Measurements from ENCODE around the gene PACSIN1.

Gene PACSIN1

DNA sequence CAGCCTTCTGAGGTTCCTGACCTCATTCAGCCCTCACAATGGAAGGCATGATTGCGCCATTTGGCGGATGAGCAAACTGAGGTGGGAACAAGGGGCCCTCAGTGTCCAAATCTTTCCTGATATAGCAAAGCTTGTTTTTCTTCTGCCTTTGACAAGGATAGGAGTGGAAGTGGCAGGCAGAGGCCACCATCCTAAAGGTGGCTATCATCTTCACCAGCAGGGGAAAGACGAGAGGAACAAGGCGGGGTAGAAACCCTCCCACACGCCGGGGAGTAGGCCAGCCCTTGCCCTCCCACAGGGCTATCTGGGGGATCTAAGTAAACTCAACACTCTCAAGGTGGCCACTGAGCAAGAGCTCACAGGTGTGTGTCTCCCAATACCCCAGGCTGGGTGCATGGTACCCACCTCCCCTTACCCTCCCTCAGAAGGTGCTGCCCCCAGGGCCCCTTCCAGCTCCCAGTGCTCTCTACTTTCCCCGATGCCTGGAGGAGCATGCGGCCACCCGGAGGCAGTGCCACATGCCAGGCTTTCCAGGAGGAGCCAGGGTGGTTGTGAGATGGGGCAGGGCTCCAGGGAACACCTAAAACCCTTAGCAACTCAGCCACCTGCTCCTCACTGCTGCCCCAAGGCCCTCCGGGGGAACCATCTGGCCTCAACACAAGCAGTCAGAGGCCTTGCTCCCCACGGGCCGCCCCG is 79.0 kb downstream of the PACSIN1 start:
- no peak for DNase-seq (ENCODE audit: low read depth)

DNA sequence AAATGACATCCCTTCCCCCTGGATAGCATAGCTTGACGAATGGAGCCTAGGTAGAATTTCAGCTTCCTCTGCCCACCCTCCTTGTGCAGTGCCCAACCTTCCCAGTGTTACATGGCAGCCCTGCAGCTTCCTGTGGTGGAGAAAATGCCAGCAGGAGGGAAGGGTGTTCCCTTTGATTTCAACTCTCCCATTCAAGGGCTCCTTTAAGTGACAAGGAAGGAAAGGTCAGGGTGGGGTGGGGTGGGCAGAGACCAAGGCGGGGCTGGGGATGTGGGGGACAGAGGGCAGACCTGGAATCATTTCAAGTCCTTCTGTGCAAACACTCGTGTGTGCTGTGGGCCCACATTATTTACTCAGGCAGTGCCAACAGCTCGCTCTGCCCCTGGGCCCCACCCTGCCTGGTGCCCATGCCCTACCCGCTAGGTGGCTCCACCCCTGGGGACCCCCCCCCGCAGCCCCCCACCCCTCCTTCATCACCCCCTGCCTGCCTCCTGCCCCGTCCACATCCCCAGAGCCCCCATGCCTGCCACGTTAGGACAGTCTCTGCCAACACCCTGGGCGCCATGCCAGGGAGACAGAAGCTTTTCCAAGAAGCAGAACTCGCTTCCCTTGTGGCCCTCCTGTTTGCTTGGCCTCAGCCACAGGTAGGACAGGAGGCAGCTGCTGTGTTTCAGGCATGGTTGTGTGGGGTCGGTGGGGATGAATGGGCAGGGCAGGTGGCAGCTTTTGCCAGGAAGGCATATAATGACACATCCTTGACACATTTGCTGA is 80.9 kb downstream of the PACSIN1 start:
- no peak for DNase-seq (ENCODE audit: low read depth)

DNA sequence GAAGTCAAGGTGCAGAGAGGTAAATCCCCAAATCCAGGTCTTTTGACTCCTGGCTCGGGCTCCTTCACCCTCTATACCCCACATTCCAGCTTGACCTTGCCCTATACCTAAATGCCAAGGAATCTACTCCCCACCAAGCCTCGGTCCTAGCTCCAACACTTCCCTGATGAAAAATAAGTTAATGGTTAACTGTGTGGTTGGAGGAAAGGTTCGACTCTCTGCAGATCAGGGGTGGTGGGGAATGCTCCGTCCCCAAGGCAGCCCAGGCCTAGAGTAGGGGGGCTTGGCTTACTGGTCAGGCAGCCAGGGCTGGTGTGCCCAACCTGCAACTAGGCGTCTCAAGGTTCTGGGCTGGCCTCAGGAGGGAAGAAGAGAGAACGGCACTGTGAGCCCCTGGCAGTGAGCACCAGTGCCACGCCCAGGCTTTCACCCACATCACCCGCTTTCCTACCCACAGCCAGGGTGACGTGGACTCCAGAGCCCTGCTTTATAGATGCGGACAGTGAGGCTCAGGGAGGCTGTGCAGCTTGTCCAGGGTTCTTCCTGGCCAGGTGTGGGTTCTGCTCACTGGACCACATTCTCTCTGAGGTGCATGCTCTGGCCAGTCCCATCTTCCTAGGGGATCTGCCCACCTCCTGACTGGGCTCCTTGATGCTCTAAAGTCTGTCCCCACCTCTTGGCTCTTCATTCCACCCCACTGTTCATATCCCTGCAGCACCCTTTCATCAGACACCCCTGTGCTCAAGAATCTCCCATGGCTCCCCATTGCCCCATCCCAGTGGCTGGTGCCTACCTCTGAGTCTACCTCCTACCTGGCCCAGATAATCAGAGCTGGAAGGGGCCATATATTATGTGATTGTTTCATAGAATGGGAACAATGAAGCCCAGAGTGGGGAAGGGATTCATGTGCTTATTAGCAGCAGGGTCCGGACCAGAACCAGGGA is 82.1 kb downstream of the PACSIN1 start:
- no peak for DNase-seq (ENCODE audit: low read depth)

DNA sequence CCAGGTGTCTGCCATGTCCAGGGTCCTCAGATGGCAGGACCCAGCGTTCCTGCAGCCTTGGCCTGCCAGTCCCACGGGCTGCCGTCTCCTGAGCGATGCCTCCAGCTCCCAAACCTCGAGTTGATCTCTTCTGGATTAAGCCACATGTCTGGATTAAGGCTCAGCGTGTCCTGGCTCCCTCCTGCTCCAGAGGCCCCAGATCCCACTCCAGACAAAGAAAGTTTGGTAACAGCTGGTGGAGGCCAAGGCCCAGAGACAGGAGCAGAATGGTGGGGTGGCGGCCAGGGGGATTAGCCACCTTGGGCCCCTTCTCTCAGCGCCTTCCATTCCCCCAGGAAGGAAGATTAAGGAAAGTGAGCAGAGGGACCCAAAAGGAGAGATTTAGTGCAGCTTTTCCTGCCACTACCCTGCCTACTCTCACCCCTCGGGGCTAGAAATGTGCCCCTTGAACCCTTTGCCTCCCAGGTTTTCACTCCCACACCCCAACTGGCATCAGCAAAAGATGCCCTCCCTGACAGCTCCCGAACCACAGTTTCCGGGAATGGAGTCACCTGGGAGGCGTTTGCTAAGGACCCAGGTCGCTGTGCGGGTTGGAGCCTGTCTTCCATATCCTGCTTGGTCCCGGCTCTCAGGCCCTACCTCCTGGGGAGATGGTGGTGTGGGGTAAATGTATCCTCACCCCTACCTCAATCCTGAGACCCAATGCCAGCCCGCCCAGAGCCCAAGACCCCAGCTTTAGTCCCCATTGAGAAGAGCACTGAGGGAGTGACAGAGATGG is 83.3 kb downstream of the PACSIN1 start:
- no peak for DNase-seq (ENCODE audit: low read depth)

DNA sequence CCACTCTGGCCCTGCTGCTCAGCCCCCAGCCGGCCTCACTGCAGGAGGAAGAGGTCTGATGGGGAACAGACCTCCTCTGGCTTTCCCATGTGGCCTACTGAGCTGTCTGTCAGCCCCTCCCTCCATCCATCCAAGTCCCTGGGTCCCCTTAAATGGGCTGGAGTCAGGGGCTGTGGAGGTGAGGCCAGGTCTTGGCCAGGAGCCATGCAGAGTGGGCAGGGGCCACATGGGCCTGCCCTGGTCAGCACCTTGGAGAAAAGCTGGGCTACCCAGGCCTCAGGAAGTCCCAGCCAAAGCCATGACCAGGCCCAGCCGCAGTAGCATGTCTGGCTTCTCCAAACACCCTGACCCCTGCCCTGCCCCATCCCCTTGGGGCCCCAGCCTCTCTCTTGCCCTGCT is 83.9 kb downstream of the PACSIN1 start:
- DNase-seq (ENCODE audit: low read depth) = no peak

DNA sequence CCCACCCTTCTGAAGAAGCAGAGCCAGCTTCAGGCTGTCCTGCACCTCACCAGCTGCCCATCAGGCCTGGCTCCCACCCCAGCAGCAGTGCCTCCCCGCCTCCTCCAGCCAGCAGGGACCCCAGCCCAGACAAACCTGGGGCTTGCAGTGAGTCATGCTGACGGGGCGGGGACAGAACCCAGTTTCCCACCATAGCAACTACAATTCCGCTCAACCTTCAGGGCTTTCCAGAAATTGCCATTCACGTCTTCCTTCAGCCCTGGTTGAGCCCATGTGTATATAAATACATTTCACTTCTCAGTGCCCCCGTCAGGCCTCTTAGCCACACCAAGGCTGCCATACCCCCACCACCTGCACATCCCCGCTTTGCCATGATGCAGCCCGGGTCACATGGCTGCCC is 85.8 kb downstream of the PACSIN1 start:
- no peak for DNase-seq (ENCODE audit: low read depth)

DNA sequence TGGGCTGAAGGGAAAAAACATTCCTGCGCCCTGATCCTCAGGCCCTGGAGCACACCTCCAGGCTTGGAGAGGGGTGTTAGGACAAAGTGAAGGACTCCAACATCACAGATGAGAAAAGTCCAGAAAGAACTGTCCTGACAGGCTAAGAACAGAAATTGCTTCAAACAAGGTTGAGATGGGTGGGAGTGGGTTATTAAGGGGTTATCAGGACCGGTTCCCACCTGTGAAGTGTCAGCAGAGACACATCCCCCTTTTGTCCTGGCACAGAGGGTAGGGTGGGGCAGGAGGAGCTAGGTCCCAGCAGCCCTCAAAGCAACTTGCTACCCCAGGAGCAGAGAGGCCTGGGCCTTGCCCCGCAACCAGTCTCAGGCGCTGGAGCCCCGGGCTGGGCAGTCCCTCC is 86.7 kb downstream of the PACSIN1 start:
- no peak for DNase-seq (ENCODE audit: low read depth)

DNA sequence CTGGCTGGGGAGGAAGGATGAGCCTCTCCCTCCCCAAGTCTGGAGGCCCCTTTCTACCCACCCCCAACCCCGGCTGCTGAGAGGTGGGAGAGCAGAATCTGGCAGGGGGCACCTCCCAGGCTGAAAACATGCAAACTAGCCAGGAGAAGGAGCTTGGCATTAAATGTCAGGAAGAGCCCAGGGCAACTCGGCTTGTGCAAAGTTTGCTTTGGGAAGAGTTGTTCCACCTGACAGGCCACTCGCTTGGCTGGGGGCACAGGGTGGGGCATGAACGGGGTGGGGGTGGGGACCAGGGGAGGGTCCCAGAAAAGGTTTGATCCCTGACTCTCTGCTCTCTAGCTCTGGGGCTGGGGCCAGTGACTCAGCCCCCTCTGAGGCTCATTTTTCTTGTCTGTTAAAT is 87.3 kb downstream of the PACSIN1 start:
- no peak for DNase-seq (ENCODE audit: low read depth)

DNA sequence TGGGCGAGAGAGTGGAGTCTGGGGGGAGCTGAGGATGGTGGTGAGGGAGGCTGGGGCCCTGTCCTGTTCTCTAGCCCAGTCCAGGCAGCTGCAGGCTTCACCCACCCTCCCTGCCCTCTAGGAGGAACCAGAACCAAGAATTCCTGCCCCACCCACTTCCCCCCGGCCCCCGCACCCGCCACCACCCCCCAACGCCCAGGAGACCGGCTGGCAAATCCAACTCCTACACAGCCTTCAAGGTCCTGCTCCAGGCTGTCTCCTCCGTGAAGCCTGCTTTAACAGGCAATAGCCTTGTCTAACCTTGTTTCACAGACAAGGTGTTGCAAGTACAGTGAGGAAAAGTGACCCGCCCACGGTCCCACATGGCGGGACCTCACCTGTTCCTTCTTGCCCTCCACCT is 87.9 kb downstream of the PACSIN1 start:
- DNase-seq (ENCODE audit: low read depth) = no peak

DNA sequence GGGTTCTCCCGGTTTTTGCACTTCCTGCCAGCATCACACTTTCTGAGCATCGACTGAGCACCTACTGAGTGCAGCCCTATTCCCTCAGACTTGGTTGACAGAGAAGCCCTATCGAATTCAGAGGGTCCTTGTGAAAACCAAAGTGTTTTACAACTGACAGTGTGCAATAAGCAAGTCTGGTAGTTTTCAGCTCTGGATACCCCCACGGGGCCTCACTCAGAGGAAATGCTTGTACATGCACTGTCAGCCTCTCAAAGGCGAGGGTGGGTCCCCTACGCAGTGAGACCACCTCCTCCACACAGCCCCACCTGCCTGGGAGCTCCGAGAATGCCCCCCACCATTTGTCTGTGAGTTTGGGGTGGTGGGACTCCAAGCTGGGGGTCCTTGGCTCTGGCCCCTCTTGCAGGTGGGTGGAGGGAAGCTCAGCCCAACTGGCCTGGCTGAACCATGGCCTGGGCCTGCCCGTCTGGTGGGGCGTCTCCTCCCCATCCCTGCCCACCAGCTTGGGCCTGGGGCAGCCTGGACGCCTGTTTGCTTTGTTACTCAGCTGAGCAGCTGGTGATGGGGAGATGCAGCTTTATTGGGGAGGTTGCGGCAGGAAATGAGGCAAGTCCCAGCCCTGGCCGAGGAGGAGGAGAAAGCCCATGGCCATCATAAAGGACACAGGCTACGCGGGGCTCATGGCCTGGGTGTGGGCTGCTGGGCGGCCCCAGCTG is 88.6 kb downstream of the PACSIN1 start:
- DNase-seq (ENCODE audit: low read depth) = no peak

DNA sequence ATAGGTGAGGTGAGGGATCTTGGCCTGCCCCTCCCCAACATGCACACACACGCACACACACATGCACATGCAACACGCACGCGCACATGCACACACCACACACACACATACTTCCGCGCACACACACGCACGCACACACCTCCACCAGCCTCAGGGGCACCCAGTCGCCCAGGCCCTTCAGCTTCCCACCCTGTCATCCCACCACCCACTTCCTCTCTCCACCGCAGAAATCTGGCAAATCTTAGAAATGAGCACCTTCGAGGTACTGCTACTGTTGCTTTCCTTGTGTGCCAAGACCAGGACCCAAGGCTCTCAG is 89.1 kb downstream of the PACSIN1 start:
- DNase-seq (ENCODE audit: low read depth) = no peak

DNA sequence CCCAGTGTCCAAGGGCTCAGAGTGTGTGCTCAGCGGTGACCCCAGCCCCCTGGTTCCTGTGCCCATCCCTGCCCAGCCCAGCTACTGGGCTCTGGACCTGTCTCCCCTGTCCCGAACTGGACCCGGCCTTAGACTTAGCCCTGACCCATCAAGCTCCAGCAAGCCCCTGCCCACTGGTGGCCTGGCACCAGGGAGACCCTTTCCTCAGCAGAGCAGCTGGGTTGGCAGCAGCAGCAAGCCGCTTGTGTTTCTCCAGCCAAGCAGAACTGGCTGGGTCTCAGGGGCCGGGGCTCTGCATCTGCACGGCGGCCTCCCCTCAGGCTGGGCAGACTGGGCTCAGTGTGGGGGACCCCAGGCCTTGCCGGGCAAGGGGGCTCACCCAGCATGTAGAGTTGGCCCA is 89.5 kb downstream of the PACSIN1 start:
- no peak for DNase-seq (ENCODE audit: low read depth)

DNA sequence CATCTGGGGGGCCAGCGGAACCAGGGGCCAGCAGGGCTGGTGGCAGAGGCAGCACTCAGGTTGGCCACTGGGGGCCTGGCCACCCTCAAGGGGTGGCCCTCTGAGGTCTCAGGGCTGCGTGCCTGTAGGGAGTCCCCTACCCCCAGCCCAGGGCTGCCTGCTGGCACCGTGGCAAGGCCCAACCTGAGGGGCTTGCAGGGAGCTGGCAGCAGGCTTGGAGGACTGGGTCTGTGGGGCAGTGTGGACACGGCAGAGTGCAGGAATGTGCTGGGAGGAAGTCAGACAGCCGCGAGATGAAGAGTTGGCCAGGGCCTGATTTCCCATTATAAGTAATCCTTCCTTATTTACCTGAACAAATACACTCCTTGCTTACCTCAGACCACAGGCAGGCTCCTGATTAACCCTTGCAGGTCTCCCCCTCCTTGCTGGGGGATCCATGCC is 90.2 kb downstream of the PACSIN1 start, which contains the start of gene SPDEF:
TSS of gene SPDEF (minus strand) at position 299 of the 441 bp plus-strand sequence. CDS start 11,874 bp downstream, outside the sequence.
- no peak for DNase-seq (ENCODE audit: low read depth)

DNA sequence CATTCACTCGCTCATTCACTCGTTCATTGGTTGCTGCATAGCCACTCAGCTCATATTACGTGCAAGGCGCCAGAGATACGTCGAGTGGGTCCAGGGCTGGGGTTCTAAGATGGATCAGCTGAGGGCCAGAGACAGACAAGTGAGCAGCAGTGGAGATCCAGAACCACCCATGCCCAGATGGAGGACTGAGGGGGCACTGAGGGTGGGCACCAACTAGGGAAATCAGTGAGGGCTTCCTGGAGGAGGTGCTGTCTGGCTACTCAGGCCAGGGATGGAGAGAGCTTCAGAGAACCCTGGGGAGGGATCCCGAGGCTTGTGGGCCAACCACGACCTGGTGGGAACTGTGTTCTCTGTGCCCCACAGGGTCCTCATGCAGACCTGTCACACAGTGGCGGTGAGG is 90.6 kb downstream of the PACSIN1 start:
- no peak for DNase-seq (ENCODE audit: low read depth)

DNA sequence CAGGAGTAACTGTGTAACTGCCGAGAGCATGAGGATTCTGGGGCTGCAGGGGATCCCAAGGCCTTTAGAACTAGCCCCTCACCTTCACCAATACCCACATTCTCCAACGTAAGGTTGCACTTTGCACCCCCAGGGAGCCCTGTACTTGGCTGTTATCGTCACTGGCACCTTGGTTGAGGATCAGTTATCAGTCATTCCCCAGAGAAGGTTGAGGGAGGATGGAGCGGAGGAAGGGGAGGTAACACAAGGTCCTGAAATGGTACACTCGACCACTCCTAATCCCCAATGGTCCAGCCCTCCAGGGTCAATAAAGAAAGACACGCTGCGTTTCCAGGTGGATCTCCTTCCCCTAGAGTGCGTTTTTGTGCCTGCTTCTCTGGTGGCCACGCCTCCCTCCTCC is 91.4 kb downstream of the PACSIN1 start:
- DNase-seq (ENCODE audit: low read depth) = no peak

DNA sequence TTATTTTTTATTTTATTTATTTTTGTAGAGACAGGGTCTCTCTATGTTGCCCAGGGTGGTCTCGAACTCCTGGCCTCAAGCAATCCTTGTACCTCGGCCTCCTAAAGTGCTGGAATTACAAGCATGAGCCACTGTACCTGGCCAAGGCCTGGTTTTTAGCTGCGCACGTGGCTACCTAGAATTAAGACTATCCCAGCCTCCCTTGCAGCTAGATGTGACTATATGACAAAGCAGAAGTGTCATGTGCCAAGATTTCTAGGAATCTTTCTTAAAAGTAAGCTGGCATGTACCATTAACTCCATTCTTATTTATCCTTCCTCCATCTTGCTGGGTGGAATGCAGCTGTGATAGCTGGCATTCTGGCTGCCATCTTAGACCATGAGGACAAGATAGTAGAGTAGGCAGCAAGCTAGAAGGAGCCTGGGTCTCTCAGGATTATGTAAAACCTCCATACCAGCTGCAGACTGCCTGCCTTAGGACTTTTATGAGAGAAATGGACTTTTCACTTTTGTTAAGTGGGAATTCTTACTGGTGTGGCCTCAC is 92.4 kb downstream of the PACSIN1 start:
- DNase-seq (ENCODE audit: low read depth) = no peak

DNA sequence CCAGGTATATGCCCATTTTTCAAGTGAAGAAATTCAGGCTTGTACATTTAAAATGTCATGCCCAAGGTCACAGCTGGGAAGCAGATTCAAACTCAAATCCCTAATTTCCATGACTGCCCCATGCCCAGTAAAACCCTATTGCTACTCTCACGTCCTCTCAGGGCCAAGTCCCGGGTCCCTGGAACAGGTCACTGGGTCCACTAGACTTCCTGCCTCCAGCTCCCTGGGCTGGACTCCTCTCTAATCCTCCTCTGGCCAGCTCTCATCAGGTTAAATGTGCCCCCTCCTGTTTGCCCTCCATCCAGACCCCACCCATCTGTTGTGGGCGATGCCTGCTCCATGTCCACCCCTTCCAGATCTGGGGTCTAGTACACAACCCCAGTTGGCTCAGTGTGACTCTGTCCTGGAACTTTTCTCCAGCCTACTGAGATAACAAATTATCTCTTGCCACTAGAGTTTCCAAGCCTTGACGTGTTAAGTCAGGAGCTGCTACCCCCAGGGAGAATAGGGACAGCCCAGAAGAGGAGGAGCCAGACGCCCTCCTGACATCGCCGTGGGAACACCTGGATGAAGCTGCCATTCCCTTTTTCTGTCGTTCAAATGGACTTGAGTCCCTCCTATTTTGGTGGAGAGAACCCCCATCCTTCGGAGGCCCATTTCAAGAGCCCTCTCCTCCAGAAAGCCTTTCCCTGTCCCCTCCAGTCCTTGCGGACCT is 93.9 kb downstream of the PACSIN1 start:
- no peak for DNase-seq (ENCODE audit: low read depth)

DNA sequence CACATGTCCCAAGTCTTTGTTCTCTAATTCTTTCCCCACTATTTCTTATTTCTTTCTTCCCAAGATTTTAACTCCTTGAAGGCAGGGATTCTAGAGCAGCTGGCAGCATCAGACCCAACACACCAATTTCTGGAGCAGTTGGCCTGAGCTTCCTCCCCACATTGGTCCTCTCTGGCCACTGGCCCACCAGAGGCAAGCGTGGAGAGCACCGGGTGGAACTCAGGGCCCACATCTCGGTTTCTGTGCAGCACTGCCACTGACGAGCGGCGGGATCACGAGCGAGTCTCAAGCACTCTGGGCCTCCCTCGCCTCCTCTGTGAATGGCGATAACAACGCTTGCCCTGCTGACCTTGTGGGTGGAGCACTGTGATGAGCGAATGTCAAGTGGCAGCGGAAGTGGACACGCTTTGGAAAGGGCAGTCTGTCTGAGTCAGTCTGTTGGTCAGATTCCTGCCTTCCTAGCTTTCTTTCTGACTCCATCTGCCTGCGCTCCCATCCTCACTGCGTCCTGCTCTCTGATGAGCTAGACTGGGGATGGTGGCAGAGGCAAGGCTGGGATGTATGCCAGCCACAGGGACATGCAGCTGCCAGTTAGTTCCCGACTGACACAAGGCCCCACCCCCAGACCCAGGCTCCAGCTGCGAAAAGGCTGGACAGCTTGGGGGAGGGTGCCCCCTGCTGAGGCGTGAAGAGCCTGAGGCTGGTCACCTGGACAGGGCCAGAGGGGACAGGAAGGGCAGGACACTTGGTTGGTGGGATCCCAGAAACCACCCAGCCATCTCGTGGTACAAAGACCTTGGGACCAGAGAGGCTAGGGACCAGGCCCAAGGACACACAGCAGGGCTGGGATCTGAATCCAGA is 94.7 kb downstream of the PACSIN1 start:
- no peak for DNase-seq (ENCODE audit: low read depth)

DNA sequence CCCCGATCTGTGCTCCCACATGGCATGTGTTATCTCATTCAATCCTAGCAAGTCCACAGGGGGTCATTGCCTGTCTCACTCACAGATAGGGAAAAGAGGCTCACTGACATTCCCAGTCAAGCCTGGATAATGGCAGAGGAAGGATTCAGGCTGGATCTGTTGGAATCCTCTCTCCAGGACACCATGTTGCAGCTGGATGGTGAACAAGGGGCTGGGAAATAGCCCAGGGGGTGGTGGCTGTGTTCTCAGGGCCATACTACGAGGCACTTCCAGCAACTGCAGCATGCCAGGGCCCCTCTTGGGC is 95.3 kb downstream of the PACSIN1 start:
- DNase-seq (ENCODE audit: low read depth) = no peak

All from T follicular helper cell (primary cell).